CD4-positive, alpha-beta T cell treated with Interleukin-2 at 100 ng/mL for 4 hours (primary cell): Measurements from ENCODE around the gene SMAD9.
A peak's percentile ranks its signal among the peaks of the same experiment; 100 is the strongest.

Experiments used
- DNase-seq: peaks from one replicate; pipeline ENCODE4 v3.0.0-alpha.2; 2020; ENCODE audit warnings: low spot score

Gene SMAD9

GRCh38 chr13:36862722-36863121, 57.3 kb downstream of the SMAD9 start:
- no peak for DNase-seq

DNA sequence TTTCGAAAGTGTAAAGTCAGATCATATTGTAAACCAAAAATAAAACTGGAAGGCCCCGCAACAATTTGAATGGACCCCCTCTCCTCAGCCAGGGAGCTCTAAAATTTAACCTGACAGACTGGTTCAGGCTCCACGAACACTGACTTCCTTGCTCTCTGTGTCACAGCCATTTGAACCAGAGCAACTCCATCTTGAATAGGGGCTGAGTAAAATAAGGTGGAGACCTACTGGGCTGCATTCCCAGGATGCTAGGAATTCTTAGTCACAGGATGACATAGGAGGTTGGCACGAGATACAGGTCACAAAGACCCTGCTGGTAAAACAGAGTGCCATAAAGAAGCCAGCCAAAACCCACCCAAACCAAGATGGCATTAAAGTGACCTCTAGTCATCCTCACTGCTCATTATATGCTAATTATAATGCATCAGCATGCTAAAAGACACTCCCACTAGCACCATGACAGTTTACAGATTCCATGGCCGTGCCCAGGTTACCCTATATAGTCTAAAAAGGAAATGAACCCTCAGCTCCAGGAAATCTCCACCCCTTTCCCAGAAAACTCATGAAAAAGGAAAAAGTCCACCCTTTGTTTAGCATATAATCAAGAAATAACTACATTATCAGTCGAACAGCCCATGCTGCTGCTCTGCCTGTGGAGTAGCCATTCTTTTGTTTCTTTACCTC, 57.9 kb downstream of the SMAD9 start:
- no peak for DNase-seq

DNA sequence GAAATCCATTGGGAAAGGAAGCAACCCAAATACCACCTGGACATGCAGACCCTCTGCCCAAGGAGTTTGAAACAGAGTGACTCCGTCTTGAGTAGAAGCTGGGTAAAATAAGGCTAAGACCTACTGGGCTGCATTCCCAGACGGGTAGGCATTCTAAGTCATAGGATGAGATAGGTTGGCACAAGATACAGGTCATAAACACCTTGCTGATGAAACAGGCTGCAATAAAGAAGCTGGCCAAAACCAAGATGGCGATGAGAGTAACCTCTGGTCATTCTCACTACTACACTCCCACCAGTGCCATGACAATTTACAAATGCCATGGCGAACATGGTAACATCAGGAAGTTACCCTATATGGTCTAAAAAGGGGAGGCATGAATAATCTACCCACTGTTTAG, 60.8 kb downstream of the SMAD9 start:
- DNase-seq = no peak

DNA sequence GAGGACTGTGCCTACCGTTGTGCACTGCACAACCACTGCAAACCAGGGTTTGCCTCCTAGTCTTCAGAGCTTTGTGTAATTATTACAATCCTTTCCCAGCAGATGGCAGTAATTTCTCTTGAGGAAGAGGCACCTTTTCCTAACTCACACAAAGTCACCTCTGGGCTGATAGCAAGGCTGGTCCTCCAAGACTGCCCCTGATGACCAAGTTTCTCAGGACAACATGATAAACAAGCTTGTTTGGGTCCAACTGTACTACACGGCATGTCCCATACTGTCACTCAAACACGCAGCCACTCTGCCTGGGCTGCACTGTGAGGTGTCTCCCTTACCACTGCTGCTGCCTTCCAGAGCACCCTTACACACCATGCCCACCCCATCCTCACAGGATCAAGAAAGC, 61.7 kb downstream of the SMAD9 start:
- no peak for DNase-seq

- no peak for DNase-seq
Observed at GRCh38 chr13:36857253-36857652, 62.8 kb downstream of the SMAD9 start.

GRCh38 chr13:36850790-36851438, 69.1 kb downstream of the SMAD9 start:
- DNase-seq = no peak

GRCh38 chr13:36848199-36848982, 71.6 kb downstream of the SMAD9 start:
- no peak for DNase-seq

DNA sequence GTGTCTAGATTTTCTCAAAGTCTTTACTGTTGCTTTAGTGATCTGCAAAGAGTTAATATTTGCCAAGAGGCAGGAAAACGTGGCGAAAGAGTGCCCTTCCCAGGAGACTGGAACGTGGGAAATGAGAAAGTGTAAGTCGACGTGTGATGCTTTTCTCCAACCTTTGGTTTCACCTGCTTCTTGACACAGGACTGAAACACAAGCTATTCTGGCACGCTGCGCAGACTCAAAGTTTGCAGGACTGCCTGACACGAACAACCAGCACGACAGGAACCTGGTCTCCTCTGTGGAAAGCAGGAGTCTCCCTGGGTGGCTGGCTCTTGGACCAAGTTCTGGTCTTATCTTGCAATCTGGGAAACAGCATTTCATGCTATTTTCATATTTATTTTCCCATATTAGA, 72.4 kb downstream of the SMAD9 start:
- DNase-seq = no peak

DNA sequence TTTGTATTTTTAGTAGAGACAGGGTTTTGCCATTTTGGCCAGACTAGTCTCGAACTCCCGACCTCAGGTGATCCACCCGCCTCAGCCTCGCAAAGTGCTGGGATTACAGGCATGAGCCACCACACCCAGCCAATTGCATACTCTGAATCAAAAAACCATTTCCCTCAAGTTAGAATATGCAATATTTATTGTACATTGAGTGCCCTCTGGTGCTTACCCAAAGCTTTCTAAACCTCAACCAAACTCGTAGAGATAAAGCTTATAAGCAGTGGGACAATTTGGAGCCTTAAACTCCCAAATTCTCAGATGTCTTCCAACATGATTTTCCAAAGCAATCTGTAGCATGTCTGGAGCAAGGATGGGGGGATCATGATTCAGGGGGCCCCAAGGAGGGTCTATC, 78.6 kb downstream of the SMAD9 start:
- no peak for DNase-seq

GRCh38 chr13:36840718-36841250, 79.3 kb downstream of the SMAD9 start:
- DNase-seq = no peak

GRCh38 chr13:36839981-36840380, 80.1 kb downstream of the SMAD9 start:
- no peak for DNase-seq

- DNase-seq = no peak
Observed at GRCh38 chr13:36839281-36839680, 80.8 kb downstream of the SMAD9 start.

GRCh38 chr13:36837354-36838092, 82.5 kb downstream of the SMAD9 start:
- DNase-seq = no peak

DNA sequence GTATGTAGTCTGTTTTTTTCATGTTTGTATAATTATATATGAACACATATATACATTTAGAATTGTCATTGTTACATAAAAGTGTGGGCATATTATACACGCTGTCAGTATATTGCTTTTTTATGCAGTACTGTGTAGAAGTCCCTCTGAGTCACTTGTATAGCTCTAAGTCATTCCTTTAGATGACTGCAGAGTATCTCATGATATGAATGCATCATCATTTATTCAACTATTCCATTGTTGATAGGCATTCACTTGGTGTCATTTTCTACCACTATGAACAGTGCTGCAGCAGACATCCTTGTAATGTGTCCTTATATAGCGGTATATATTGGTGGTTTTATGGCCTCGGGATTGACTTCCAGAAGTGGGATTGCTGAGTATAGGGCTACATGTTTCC, 85.7 kb downstream of the SMAD9 start:
- DNase-seq = no peak

DNA sequence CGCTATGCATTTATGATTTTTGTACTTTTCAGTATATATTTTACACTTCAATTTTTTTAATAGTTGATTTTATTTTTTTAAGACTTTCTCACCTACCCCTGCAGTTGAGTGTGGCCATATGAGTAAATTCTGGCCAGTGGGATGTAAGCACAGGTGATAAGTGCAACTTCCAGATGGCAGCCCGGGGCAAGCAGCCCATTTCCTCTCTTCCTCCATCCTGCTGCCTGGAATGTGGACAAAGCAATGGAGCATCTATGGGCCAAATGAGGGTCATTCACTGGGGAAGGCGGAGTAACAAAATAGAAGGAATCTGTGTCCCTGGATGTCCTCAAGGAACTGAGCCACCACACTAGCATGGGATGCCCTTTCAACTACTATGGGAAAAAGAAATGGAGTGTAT, 88.7 kb downstream of the SMAD9 start:
- no peak for DNase-seq

DNA sequence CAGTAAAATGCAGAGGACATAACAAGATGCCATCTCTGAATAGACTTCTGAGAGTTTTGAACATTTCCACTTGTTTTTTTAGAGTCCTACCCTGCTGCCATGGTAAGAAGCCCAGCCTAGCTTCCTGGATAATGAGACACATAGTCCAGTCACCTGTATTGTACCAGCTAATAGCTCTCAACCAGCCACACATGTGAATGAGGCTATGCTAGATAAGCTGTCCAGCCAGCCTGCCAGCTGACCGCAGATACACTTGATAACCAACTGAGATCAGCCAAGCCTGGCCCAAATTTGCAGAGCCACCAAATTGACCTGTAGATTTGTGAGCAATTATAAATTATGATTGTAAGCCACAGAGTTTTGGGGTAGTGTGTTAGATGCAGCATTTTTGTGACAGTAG, 90.3 kb downstream of the SMAD9 start:
- DNase-seq = no peak

- DNase-seq = no peak
Observed at GRCh38 chr13:36822785-36823184, 97.3 kb downstream of the SMAD9 start.

GRCh38 chr13:36820222-36820621, 99.8 kb downstream of the SMAD9 start:
- peak; percentile 30 for DNase-seq

DNA sequence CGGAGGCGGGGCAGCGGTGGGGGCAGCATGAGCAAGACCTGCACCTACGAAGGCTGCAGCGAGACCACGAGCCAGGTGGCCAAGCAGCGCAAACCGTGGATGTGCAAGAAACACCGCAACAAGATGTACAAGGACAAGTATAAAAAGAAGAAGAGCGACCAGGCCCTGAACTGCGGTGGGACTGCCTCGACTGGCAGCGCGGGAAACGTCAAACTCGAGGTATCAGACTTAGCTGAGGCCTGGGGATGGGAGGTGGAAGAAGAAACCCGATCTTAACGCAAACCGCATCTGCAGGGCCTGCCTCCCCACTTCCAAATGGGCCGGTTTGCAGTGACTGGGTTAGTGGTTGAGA, 100.3 kb downstream of the SMAD9 start:
- peak; percentile 25 for DNase-seq

DNA sequence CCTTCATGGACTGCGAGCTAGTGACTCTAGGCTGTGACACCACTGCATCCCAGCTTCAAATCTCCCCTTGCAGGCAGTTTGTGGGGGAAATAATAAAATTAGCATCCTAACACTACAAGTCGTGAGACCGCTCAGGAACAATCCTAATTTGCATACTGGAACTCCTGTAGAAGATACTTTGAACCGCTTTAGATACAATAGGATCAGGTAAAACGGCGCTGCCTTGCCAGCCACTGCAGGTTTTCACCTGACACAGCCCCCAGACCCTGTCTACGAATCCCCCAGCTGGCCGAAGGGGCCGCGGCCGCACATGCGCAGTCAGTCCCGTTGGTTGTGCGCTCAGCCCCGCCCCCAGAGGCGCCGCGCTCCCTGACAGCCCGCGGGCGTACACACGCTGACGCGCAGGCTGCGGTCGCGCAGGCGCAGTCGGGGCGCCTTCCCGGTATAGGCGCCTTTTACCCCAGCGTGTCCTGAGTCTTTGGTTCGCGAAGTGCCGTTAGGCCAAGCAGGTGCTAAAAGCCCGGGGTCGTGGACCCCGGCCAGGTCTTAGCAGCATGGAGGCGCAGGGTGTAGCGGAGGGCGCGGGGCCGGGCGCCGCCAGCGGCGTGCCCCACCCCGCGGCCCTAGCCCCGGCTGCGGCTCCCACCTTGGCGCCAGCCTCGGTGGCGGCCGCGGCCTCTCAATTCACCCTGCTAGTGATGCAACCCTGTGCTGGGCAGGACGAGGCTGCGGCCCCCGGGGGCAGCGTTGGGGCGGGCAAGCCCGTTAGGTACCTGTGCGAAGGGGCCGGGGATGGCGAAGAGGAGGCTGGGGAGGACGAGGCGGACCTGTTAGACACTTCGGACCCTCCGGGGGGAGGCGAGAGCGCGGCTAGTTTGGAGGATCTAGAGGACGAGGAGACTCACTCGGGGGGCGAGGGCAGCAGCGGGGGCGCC, 101.0 kb downstream of the SMAD9 start, which contains the start of gene RFXAP:
Gene RFXAP (plus strand): TSS at position 419 of the 935 bp plus-strand sequence. CDS start 136 bp downstream, at position 555.
- DNase-seq = peak; percentile 90
